Duodenal mucosa (tissue), 2 donors: ENCODE results near the gene ELAVL2.

ENCODE experiments used
- H3K27ac ChIP-seq: one replicate; pipeline ENCODE4 v1.7.0; 2013; ENCODE audit warnings: low read depth, low read length
- H3K27me3 ChIP-seq, 2 donors: one replicate each; pipeline ENCODE4 v1.7.0; 2013; ENCODE audit warnings: low read length in 2 of 2, control low read depth in 1 of 2; ENCODE audit not compliant: insufficient read depth in 2 of 2, control insufficient read depth in 1 of 2
- H3K36me3 ChIP-seq, 2 donors: one replicate each; pipeline ENCODE4 v1.7.0; 2013; ENCODE audit warnings: low read length in 2 of 2, control low read depth in 1 of 2; ENCODE audit not compliant: insufficient read depth in 2 of 2, control insufficient read depth in 1 of 2
- H3K4me1 ChIP-seq, 2 donors: one replicate each; pipeline ENCODE4 v1.7.0; 2013; ENCODE audit warnings: low read length in 2 of 2, control low read depth in 1 of 2; ENCODE audit not compliant: insufficient read depth in 2 of 2, control insufficient read depth in 1 of 2
- H3K4me3 ChIP-seq, 2 donors: one replicate each; pipeline ENCODE4 v1.7.0; 2013; ENCODE audit warnings: low read length in 2 of 2, low read depth in 1 of 2
- H3K9ac ChIP-seq, 2 donors: one replicate each; pipeline ENCODE4 v1.7.0; 2013; ENCODE audit warnings: low read length in 2 of 2, low read depth in 1 of 2
- H3K9me3 ChIP-seq, 2 donors: one replicate each; pipeline ENCODE4 v1.7.0; 2013; ENCODE audit warnings: low read length in 2 of 2, control low read depth in 1 of 2; ENCODE audit not compliant: control insufficient read depth in 1 of 2

ELAVL2 gene

DNA sequence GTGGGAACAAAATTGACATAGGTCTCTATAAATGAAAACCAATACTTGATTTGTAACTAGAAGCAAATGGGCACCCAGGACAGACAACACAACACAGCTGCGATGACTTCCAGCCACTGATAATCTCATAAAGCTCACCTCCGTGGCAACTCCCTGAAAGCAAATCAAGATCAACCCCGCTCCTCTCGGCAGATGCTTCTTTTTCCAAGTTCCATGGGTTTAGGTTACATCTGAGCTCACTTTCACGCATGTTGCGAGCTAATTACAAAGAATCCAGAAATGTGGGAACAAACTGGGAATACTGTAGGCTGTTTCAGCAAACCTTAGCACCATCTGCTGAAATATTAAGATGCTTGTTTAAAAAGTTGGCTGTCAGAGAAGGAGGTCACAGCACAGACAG lies 153.9 kb downstream of the ELAVL2 start:
- no peak overlapping the region for H3K27ac ChIP-seq
- H3K9me3 ChIP-seq = peaks cover 0 to 3% of the 10 kb centered on the region in 2 donors
- H3K9ac ChIP-seq = no peak overlapping the region
- H3K27me3 ChIP-seq = no peaks in the 10 kb centered on the region
- no peaks in the 10 kb centered on the region for H3K36me3 ChIP-seq
- H3K4me1 ChIP-seq = no peaks in the 10 kb centered on the region
- no peak overlapping the region for H3K4me3 ChIP-seq

DNA sequence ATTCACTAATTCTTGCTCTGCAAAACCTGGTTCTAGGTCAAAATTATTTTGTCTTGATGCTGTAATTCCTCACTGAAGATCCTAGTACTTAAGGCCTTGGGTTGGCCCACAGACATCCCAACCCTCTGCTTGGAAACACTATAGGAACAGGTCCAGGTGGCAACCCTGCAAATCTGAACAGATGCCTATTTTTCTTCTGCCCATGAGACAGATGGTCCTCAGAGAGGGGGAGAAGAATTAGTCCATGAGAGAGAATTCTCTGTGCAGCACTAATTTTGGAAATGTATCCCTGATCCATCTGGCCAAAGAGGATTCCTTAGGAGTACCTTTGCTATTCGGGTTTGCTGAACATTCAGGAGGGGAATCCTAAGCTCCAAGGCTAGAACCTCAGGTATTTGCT lies 156.3 kb downstream of the ELAVL2 start:
- Histone ChIP-seq H3K36me3 (no peaks in the 10 kb centered on the region), H3K4me3 (no peak overlapping the region), H3K27me3 (no peaks in the 10 kb centered on the region), H3K9ac (no peak overlapping the region), H3K9me3 (peaks cover 0 to 3% of the 10 kb centered on the region in 2 donors), H3K4me1 (no peaks in the 10 kb centered on the region), H3K27ac (no peak overlapping the region)

DNA sequence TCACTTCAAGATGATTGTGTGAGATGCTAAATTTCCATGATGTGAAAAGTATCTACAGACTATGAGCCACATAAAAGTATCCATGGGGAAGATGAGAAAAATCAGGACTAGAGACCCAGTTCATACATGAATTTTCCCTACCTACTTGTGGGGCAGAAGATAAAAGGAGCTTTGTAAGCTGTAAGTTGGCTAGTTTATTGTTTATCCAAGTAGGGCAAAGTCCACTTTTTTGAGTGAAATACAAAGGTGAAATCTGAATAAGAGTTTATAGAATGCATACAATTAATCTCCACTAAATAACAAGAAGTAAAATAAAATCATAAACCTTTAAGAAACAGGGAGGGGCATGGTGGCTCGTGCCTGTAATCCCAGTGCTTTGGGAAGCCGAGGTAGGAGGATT lies 160.4 kb downstream of the ELAVL2 start:
- Histone ChIP-seq H3K36me3 (no peaks in the 10 kb centered on the region), H3K9ac (no peak overlapping the region), H3K4me3 (no peak overlapping the region), H3K27me3 (no peaks in the 10 kb centered on the region), H3K27ac (no peak overlapping the region), H3K4me1 (no peaks in the 10 kb centered on the region), H3K9me3 (peaks cover 0 to 3% of the 10 kb centered on the region in 2 donors)

DNA sequence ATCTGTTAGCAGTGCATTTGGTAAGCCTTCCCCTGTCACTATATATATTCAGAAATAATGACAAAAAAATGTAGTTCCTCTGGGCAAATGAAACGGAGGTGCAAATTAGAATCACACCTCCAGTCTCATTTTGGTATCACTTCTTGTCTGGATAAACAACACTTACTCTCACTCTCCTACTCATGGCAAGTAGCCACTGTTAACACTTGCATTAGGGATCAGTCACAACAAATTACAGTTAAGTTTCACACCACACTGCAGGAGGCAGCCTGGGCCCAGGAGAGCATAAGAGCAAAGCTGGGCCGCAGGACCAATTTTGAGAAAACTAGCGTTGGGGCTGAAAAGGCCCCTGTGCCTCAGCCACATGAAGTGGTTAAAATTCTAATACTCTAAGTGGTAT lies 161.0 kb downstream of the ELAVL2 start:
- peaks cover 0 to 3% of the 10 kb centered on the region in 2 donors for H3K9me3 ChIP-seq
- H3K4me1 ChIP-seq = no peaks in the 10 kb centered on the region
- no peaks in the 10 kb centered on the region for H3K36me3 ChIP-seq
- H3K27ac ChIP-seq = no peak overlapping the region
- no peaks in the 10 kb centered on the region for H3K27me3 ChIP-seq
- H3K4me3 ChIP-seq = no peak overlapping the region
- no peak overlapping the region for H3K9ac ChIP-seq

DNA sequence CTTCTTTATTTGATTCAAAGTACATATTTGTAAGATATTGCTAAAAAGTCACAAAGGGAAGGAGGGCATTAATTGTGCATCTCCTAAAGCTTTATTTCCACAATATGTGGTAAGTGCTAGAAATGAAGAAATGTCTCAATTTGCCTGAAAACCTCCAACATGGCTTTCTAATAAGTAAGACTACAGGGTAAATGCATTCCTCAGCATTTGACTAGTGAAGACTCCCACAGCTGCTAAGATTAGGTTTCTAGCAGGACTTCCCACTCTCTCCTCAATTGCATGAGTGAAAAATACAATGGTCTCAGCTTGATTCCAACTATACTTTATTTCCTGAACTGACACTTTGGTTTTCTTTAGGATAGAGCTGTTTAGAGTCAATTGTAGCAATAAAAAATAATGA lies 162.1 kb downstream of the ELAVL2 start:
- Histone ChIP-seq H3K9ac (no peak overlapping the region), H3K27me3 (no peaks in the 10 kb centered on the region), H3K4me1 (no peaks in the 10 kb centered on the region), H3K4me3 (no peak overlapping the region), H3K9me3 (no peaks in the 10 kb centered on the region), H3K27ac (no peak overlapping the region), H3K36me3 (no peaks in the 10 kb centered on the region)

DNA sequence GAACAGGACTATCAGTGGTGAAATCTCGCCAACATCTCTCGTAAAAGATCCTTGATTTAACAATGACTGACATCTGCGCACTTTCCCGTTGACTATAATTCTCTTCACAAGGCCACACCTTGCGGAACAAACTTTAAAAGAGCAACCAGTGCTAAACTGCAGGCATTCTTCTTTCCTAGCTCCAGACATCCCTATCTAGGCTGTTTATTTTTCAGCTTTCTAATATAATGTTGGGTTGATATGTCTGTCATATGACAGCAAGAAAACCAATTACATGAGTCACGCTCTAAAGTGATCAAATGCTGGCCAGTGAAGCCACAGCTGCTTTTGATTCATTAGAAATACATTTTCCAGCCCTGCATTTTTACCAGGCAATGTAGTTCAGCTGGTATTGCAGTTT lies 162.5 kb downstream of the ELAVL2 start:
- Histone ChIP-seq H3K9me3 (no peaks in the 10 kb centered on the region), H3K27me3 (no peaks in the 10 kb centered on the region), H3K4me3 (no peak overlapping the region), H3K9ac (no peak overlapping the region), H3K27ac (no peak overlapping the region), H3K36me3 (no peaks in the 10 kb centered on the region), H3K4me1 (no peaks in the 10 kb centered on the region)

DNA sequence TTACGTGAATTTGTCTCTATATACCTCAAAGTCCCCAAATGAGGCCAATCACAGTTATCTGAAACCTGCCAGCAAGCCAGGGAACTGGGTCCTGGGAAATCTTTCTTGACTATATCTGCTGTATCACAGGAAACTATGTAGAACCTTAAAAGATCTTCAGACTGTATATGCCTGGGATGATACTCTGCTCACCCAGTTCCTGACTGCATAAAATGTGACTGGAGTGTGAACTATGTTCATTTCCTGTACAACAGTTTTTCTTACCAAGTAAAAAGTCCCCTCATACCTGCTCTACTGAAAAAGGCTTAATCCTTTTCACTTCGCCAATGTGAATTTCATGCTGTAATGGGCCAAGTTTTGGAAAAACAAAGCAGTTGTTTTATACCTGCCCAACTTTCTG lies 162.9 kb downstream of the ELAVL2 start:
- H3K36me3 ChIP-seq = no peaks in the 10 kb centered on the region
- no peak overlapping the region for H3K9ac ChIP-seq
- no peak overlapping the region for H3K4me3 ChIP-seq
- no peaks in the 10 kb centered on the region for H3K9me3 ChIP-seq
- no peak overlapping the region for H3K27ac ChIP-seq
- H3K4me1 ChIP-seq = no peaks in the 10 kb centered on the region
- H3K27me3 ChIP-seq = no peaks in the 10 kb centered on the region

DNA sequence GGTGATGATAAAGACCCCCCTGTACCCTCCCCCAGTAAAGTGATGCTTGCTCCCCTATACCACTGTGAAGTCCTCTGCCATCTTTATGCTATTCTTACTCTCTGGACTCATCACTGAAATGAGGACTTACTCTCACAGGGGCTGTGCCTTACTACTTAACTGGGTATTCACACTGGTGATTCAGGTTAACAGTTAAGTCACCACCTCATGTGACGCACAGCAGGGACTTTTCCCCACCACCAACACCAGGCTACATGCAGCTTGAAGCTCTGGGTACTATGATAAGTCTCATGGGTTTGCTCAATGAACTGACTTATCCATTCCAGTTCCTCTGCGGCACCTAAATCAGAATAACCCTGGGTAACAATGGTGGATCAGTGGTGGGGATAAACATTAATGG lies 163.7 kb downstream of the ELAVL2 start:
- no peak overlapping the region for H3K9ac ChIP-seq
- no peak overlapping the region for H3K27ac ChIP-seq
- H3K36me3 ChIP-seq = no peaks in the 10 kb centered on the region
- H3K9me3 ChIP-seq = no peaks in the 10 kb centered on the region
- H3K4me1 ChIP-seq = no peaks in the 10 kb centered on the region
- no peak overlapping the region for H3K4me3 ChIP-seq
- H3K27me3 ChIP-seq = no peaks in the 10 kb centered on the region

DNA sequence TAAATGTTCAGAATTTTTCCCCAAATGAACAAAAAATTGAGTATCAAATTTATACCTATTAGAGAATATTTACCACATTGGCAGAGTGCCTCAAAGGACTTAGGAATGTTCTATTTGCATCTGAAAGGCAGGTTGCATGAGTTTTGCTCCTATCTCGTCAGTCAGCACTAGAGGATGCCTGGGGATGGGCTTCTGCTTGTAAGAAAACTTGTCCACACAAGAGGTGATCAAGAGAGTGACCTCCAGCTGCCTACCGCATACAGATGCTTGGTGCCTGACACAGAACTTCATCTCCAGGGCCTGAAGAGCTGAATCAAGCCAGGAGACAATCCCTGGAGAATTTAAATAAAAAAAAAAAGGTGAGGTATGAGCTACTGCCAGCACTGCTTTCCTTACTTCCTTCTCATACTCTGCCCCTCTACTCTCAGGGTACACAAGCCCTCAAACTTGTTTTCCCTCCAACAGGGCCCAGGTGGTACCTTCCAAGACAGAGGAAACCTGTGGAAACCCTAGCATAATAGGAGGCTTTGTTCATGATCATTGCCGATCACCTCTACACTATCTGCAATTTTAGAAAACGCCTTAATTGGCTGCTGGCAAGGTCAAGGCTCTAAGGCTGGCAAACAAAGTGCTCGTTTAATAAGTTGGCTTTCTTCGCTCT lies 166.6 kb downstream of the ELAVL2 start:
- no peak overlapping the region for H3K4me3 ChIP-seq
- no peaks in the 10 kb centered on the region for H3K27me3 ChIP-seq
- H3K9me3 ChIP-seq = no peaks in the 10 kb centered on the region
- H3K36me3 ChIP-seq = no peaks in the 10 kb centered on the region
- no peak overlapping the region for H3K9ac ChIP-seq
- H3K4me1 ChIP-seq = no peaks in the 10 kb centered on the region
- H3K27ac ChIP-seq = no peak overlapping the region

DNA sequence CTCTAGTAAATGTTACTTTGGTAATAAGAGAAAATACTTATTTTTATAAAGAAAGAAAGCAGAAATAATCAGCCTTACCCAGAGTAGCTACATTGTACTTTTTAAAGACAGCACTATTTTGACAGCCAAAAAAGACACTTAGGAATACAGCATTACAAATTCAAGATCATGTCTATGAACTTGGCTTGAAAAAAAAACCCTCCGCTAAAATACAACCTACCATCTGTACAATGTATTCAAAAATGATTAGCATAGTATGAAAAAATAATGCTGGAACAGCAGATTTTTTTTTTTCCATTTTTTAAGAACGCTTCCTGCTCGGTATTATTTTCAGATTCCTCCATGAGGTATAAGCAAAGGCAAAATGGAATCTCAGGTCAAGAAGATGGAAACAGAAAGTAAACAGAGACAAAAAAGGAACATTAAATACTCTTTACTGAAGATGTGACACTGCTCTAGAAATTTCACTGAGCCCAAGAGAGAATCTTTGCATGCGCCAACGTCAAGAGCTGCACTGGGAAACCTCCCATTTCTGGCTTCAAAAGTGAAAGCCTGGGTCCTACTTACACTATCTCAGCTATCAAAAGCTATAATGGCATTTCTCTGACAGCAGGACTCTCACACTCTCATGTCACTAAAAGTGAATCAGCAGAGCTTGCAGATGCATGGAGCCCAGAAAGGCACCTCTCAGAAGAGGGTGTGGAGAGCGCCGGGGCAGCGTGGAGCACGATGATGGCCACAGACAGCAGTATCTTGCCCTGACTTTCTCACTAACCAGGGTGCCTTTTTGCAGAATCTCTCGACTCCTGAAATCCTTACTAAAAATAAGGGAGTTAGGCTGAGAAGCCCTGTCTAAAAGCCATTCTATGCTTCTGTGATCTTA lies 167.4 kb downstream of the ELAVL2 start:
- Histone ChIP-seq H3K4me3 (no peak overlapping the region), H3K27me3 (no peaks in the 10 kb centered on the region), H3K9me3 (no peaks in the 10 kb centered on the region), H3K4me1 (no peaks in the 10 kb centered on the region), H3K9ac (no peak overlapping the region), H3K27ac (no peak overlapping the region), H3K36me3 (no peaks in the 10 kb centered on the region)
